Hepatic stellate cell (primary cell): ENCODE results near the gene RALGAPA2.

Experiments used
- DNase-seq: peaks from one replicate; pipeline ENCODE4 v3.0.0; 2011; ENCODE audit warnings: low spot score

Gene RALGAPA2

GRCh38 chr20:20720158-20720557, 7.7 kb upstream of the RALGAPA2 start:
- DNase-seq, result no peak

DNA sequence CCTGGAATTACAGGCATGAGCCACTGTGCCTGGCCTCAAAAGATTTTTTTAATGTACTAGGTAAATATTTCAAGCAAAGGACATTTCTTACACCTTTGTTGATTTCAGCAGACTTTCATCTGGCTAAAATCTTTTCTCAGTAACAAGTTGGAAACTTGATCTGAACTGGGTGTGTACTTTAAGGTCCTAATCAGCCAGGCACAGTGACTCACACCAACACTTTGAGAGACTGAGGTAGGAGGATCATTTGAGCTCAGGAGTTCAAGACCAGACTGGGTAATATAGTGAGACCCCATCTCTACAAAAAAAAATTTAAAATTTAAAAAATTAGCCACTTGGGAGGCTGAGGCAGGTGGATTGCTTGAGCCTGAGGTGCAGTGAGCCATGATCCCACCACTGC, 7.0 kb upstream of the RALGAPA2 start:
- no peak for DNase-seq

DNA sequence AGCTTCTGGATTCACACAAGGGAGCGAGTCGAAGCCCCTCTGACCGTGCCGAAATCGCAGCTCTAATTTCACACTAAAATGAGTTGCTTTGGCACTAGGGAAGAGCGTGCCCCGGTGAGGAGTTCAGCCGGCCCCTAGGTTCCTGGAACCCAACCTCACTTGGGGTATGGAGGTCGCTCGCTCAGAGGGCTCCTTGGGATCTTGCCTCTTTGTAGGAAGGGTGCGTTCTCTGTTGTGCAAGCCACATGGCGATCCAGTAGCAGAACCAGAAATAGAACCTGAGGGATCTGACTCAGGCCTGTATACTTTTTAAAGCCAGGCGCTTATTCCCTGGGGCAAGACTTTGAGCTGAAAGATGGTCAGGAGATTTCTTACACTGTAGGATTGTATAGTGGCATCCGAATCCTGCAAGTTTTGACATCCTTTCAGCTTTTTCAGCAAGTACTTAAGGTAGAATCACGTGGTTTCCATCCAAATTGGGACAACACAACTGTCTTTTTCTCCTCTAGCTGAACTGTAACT, 861 bp upstream of the RALGAPA2 start:
- no peak for DNase-seq

DNA sequence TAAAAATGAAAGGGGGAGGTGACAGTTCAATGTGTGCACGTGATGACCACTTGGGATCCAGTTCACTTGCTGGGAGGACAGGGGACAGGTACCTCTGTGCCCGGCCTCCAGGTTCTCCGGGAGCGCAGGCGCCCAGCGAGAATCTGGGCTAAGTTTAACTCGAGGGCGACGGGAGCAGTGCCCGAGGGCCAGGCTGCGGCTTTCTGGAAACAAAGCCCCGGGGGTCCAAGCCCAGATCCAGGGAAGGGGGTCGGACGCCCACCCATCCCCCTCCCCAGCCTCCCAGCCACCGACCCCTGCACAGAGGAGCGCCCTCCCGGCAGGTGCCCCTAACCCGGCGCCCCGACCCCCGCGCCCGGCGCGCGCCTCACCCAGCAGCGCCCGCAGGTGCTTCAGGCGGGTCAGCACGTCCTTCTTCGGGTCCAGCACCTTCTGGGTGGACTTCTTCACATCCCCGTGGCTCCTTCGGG, 405 bp downstream of the RALGAPA2 start:
- DNase-seq, result no peak

DNA sequence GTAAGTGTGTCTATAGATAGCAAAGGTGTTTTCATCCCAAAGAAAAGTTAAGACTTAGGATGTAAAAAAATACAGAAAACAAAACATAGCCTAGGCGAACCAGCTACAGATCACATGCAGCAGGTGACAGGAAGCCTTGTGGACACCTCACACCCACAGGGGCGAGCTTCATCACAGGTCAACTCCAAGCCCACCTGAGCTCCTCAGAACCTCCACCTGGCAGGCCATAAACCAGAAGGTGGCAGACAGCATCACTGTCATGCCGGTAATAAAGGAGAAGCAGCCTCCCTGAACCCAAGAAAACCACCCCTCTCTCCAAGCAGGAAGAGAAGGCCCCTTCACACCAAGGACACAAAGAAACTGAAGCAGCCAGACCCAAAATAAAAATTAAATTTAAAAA, 1.0 kb downstream of the RALGAPA2 start:
- no peak for DNase-seq

DNA sequence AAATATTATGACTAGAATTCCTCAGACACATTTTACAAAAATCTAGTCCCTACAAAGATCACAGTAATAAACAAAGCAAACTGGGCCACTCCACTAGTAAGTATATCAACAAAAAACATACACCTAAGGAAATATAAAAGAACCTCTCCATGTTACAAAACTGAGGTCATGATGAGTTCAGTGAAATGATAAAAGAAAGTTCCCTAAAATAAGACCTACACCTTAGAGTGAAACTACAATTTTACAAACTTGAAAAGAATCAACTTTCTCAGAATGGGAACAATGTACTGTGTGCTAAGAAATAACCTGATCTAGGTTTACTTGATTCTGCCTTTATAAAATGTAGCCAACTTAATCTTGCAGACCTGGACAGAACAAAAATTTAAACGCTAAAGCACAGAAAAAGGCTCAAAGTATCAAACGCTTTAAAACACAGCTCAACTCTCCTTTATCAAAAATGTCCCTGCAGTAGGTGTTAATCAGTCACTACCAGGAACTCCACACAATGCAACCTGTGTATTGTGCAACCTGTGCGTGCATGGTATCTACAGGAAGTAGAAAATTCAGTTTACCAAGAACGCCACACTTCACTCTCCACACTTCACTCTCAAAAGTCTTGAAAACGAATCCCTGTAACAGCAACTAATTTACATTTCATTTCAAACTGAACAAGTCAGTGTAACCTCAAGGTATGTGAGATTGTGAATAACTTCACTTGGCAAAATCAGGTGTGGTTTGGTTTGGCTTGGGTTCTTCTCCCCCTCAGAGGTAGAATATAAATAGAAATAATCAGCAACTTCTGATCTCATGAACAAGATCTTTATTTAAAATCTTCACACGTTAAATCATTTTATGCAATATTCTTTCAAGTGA, 1.8 kb downstream of the RALGAPA2 start:
- no peak for DNase-seq

GRCh38 chr20:20709887-20710286, 2.6 kb downstream of the RALGAPA2 start:
- no peak for DNase-seq

- DNase-seq, result no peak
Measured at GRCh38 chr20:20706285-20706684, 6.2 kb downstream of the RALGAPA2 start.

DNA sequence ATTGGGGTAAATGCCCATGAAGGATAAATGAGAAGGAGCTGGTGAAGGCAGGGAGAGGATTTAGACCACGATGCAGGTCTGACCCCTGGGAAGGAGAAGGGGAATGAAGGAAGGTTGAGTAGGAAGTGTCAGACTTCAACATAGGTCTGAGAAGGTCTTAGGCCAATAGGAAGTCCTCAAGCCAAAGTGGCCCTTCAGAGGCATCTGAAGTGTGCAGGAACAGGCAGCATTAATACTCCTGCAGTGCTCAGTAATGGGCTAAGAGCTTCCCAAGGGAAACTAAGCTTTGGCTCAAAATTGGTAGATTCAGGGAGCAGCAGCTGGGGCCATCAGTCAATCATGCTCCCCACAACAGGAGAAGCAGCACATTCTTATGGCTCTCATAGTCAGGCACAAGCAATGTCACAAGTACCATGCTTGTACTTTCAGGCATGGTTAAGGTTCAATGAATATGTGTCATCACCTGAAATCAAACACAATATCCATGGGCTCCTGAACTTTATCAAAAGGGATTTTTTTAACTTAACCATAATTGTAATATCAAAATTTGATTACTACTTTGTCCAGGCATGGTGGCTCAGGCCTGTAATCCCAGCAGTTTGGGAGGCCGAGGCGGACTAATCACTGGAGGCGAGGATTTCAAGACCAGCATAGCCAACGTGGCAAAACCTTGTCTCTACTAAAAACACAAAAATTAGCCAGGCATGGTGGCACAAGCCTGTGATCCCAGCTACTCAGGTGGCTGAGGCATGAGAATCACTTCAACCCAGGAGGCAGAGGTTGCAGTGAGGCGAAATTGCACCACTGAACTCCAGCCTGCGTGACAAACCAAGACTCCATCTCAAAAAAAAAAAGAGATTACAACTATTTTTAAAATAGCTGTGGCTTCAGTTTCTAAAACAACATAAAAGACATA, 9.9 kb downstream of the RALGAPA2 start:
- no peak for DNase-seq

- no peak for DNase-seq
Measured at GRCh38 chr20:20699917-20700316, 12.5 kb downstream of the RALGAPA2 start.

DNA sequence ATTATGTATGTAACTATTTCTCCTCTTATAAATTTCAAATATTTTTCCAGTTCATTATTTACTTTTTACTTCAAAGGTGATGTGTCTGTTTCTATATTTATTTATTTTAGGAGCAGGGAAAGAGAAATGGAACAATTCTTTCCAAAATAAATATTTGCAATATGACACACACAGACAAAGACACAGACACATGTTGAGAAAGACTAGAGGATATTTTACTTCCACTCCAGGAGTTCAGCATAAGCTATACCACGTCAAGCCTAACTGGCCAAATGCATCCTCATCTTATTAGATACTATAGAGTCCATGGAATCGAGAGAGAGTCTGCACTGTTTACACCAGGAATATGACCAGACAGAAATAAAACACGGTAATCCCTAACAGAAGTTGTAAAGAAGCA, 13.3 kb downstream of the RALGAPA2 start:
- DNase-seq, result no peak

DNA sequence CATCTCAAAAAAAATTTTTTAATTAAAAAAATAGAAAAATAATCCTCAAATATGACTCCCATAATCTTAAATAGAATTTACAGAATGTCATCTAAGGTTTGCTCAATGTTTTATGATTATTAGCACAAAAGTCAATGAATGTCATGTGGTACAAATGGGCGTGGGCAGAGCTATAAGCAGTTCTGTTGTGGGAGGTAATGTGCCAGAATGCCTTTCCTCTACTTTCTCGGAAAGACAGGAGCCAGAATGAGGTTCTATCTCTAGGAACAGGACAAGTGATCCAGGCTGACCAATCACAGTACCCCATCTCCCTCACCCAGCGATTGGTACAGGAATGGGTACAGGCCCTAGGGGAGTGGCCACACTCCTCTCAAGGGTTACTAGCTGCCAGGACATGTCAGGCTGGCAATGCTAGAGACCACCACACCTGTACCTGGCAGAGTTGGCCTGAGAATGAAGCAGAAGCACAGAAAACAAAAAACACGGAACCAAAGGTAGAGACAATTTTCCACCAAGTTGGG, 15.1 kb downstream of the RALGAPA2 start:
- no peak for DNase-seq

GRCh38 chr20:20695250-20695816, 17.1 kb downstream of the RALGAPA2 start:
- DNase-seq, result no peak

DNA sequence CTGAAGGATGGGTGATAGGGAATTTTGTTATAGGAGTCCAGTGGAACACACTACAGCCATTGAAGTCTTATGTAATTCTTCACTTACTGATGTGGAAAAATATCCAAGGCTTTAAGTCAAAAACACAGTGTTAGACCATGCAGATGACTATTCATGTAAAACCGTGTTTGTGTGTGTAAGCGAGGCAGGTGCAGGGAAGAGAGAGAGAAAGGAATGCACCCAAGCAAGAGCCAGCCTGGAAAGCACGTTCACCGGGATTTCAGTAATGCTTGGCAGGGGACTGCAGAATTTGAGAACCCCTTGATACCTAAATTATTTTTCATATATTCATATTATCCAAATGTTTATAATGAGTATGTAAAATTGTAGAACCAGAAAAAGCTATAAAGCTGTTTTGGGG, 17.9 kb downstream of the RALGAPA2 start:
- no peak for DNase-seq

DNA sequence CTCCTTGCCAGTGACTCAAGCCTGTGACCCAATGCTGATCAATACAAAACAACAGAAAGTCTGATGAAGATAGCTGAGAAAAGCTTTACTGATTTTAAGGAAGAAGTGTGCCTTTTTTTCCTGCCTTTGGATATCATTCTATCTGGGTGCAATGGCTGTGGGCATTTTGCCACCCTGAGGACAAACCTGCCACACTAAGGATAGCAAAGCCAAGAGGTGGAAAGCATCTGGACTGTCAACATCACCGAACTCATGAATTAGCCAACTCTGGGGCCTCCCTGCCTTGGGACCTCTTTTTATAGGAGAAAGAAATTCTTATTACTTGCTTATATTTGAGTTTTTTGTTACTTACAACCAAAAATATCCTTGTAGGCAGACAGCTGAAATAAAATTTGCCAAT, 19.9 kb downstream of the RALGAPA2 start:
- no peak for DNase-seq

- no peak for DNase-seq
Measured at GRCh38 chr20:20691477-20692235, 20.8 kb downstream of the RALGAPA2 start.

GRCh38 chr20:20690676-20691476, 21.6 kb downstream of the RALGAPA2 start:
- no peak for DNase-seq

- DNase-seq, result no peak
Measured at GRCh38 chr20:20687319-20687718, 25.1 kb downstream of the RALGAPA2 start.

DNA sequence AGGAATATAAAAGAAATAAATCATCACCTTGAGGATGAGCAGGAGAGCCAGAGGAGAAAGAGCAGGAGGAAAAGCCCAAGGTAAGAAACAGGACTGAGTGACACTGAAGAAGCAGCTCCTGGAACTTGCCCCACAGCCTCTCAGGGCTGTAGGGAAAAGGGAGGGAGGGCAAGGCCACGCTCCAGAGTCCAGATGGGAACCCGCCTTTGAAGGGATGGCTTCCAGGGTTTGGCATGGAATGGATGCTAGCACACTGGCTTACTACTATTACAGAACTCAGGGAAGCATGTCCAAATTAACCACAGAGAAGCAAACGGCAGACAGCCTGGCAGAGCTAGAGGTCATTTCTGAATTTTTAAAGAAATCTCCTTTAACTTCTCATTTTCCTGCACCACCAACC, 26.8 kb downstream of the RALGAPA2 start:
- DNase-seq, result no peak

DNA sequence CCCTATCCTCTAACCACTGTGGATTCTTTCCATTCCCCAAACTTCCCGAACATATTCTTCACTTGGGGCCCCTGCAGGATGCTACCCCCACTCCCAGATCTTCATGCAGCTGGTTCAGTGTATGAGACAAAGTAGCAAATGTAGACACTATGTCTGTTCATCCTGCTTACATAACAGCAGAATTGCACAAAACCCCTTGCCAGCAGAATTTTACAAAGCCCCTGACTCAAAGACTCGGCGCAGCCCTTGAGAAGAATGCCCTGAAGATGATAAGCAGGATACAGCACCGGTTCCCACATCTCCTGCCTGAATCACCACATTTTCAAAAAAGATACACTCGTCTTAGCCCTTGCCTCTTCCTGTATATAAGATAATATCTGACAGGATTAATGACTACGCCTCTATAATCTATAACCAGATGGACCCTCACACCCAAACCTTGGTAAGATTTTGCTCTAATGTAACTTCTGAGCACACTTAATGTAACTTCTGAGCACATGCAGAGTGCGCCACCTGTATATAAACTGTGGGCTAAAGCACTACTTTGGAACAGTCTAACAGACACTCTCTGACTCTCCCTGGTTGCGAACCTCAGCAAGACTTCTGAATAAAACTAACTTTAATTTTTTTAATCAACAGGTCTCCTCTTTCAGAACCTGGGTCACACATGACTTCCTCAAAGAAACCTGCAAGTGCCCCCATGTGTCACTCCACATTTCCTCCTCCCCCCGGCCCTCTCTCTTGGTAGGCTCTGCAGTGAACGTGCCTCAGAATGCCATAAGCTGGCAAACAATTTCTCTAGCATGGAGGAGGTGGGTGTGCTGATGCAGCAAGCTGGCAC, 28.7 kb downstream of the RALGAPA2 start:
- no peak for DNase-seq
